HG02588 (cell line): Measurements from ENCODE around the gene CCDC92B.
"Not testable (repeated sequence)": the region's sequence is repeated elsewhere in the genome, so short reads cannot be mapped to it uniquely, and the experiment has no call there.

Experiments
- ATAC-seq: cut with Tn5 transposase; IDR thresholded peaks from one replicate; pipeline ENCODE4 v1.9.1; 2021; ENCODE audit warnings: mild to moderate bottlenecking, moderate library complexity; ENCODE audit not compliant: unreplicated experiment

Gene CCDC92B

GRCh38 chr17:2691069-2691871 is 58.2 kb downstream of the CCDC92B start:
- ATAC-seq = no peak

GRCh38 chr17:2690165-2691068 is 59.0 kb downstream of the CCDC92B start:
- no peak for ATAC-seq

GRCh38 chr17:2689411-2690164 is 59.9 kb downstream of the CCDC92B start:
- ATAC-seq = no peak

GRCh38 chr17:2688351-2689342 is 60.8 kb downstream of the CCDC92B start:
- ATAC-seq = no peak

- no peak for ATAC-seq
Observed at GRCh38 chr17:2687074-2687418, 62.4 kb downstream of the CCDC92B start.

- ATAC-seq = no peak
Observed at GRCh38 chr17:2685696-2686095, 63.8 kb downstream of the CCDC92B start.

- no peak for ATAC-seq
Observed at GRCh38 chr17:2684549-2684948, 64.9 kb downstream of the CCDC92B start.

- no peak for ATAC-seq
Observed at GRCh38 chr17:2683912-2684311, 65.5 kb downstream of the CCDC92B start.

GRCh38 chr17:2682176-2682938 is 67.1 kb downstream of the CCDC92B start:
- ATAC-seq = no peak

- no peak for ATAC-seq
Observed at GRCh38 chr17:2681650-2682049, 67.8 kb downstream of the CCDC92B start.

GRCh38 chr17:2680961-2681360 is 68.5 kb downstream of the CCDC92B start:
- no peak for ATAC-seq

- not testable (repeated sequence) for ATAC-seq
Observed at GRCh38 chr17:2679247-2679646, 70.2 kb downstream of the CCDC92B start.
